Measurements from ENCODE around the gene HTRA2. TPM values are rescaled to one million over a fixed set of nuclear protein-coding genes. Genes with fewer than 3 reads are reported as not detected.
A peak's percentile ranks its signal among the peaks of the same experiment; 100 is the strongest.

HTRA2 gene
- total and polyA plus RNA-seq, 9 of the 15 experiments (the other 6 are each of a cell fraction or from before 2014, with no cell fraction given), result 54.2 to 71.2 (median 65.8) TPM

DNA sequence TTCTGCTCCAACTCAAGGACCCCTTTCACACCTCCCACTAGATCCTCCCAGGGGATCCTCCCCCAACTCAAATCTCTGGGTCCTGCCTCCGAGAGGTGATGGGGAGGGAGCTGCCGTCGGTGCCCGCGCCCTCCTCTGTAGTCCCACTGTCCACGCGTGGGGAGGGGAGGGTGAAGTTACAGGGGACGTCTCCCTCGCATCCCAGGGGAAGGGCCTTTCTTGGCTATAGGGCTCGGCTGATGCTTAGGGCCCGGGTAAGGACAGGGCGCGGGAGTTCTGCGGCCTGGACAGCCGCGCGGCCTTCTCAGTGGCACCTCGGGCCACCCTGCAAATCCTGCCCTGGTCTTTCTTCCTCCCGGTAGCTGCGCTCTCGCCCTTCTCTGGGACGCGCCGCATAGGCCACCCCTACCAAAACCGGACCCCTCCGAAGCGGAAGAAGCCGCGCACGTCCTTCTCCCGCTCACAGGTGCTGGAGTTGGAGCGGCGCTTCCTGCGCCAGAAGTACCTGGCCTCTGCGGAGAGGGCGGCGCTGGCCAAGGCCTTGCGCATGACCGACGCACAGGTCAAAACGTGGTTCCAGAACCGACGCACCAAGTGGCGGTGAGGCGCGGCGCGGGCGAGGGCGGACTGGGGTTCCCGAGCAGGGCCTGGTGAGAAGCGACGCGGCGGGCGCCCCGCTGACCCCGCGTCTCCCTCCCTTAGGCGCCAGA lies 14.3 kb upstream of the HTRA2 start:
- Histone ChIP-seq H3K27ac (ENCODE audit: extremely low read depth, low read depth, low read length) (no peak overlapping the region), H3K4me3 (no peak overlapping the region), H3K9me1 (ENCODE audit: control insufficient read depth, insufficient read depth, low read length) (no peaks in the 10 kb centered on the region), H3K9ac (ENCODE audit: insufficient read depth in 1 of 2, low read depth in 2 of 2, low read length in 2 of 2) (no peak overlapping the region), H3K4me2 (ENCODE audit: insufficient read depth, low read length) (no peak overlapping the region), H2AFZ (ENCODE audit: low read depth, low read length) (no peak overlapping the region), H3K4me1 (replicated peaks in 1 of 2; ENCODE audit: control insufficient read depth in 2 of 2, insufficient read depth in 2 of 2, low read length in 2 of 2) (peaks cover 0 to 19% of the 10 kb centered on the region in 2 experiments; a peak in 3 of 5 replicates), H3K27me3 (ENCODE audit: control insufficient read depth in 2 of 2, insufficient read depth in 2 of 2, low read length in 2 of 2) (no peaks in the 10 kb centered on the region), H3K79me2 (ENCODE audit: control insufficient read depth, insufficient read depth, low read length) (no peaks in the 10 kb centered on the region), H4K20me1 (replicated peaks; ENCODE audit: control insufficient read depth, insufficient read depth, low read length) (no peaks in the 10 kb centered on the region), H3K36me3 (ENCODE audit: control insufficient read depth, insufficient read depth, low read length) (no peaks in the 10 kb centered on the region), H3K9me3 (replicated peaks; ENCODE audit: control insufficient read depth, insufficient read depth, low read depth, low read length) (no peaks in the 10 kb centered on the region)
- ATAC-seq, result no peak
- ChIA-PET POLR2A (interaction anchor here (0.5 kb wide), 1 partner anchor 49 kb away, joined by 3 read pairs; no protein-coding TSS in a partner anchor), CTCF (ENCODE audit: low intra/inter-chr PET ratio) (no interaction called here)
- DNase-seq (ENCODE audit: extremely low read depth in 1 of 4, low spot score in 3 of 4), result no peak
- WGBS (ENCODE audit: insufficient coverage, low coverage, missing lambda C conversion rate), result 94% methylated on average over 25 of the region's 60 CpGs
- intact Hi-C loops (cut with micrococcal nuclease) (no loop called here), in situ Hi-C loops (cut with MboI) (no loop called here)
- TF ChIP-seq SIRT6 (IDR thresholded peaks at IDR 0.05; ENCODE audit: low read depth, low read length), result no peak
- TF ChIP-seq GATA2 (CRISPR knock-in tag; IDR thresholded peaks at IDR 0.05), result no peak
- TF ChIP-seq TAF15 (IDR thresholded peaks at IDR 0.05; ENCODE audit: low read depth, low read length), result no peak
- peak; percentile 9 for TF ChIP-seq PCBP1 (IDR thresholded peaks at IDR 0.05; ENCODE audit: low read depth, low read length, poor library complexity, severe bottlenecking)
- TF ChIP-seq, protein P1, sequence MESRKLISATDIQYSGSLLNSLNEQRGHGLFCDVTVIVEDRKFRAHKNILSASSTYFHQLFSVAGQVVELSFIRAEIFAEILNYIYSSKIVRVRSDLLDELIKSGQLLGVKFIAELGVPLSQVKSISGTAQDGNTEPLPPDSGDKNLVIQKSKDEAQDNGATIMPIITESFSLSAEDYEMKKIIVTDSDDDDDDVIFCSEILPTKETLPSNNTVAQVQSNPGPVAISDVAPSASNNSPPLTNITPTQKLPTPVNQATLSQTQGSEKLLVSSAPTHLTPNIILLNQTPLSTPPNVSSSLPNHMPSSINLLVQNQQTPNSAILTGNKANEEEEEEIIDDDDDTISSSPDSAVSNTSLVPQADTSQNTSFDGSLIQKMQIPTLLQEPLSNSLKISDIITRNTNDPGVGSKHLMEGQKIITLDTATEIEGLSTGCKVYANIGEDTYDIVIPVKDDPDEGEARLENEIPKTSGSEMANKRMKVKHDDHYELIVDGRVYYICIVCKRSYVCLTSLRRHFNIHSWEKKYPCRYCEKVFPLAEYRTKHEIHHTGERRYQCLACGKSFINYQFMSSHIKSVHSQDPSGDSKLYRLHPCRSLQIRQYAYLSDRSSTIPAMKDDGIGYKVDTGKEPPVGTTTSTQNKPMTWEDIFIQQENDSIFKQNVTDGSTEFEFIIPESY (CRISPR knock-in tag; IDR thresholded peaks at IDR 0.05), result peak; percentile 22; the same call in 1 of the 2 replicates
- no peak for TF ChIP-seq SIN3A (IDR thresholded peaks at IDR 0.05; ENCODE audit: borderline replicate concordance in 2 of 2, control insufficient read depth in 1 of 2, low read depth in 2 of 2, low read length in 2 of 2)
- no TSS peak for BruUV-seq (replicated peaks)
- FAIRE-seq, result no peak

Data from K562 (cell line).